ENCODE results near the gene UNC5A.

The UNC5A gene

DNA sequence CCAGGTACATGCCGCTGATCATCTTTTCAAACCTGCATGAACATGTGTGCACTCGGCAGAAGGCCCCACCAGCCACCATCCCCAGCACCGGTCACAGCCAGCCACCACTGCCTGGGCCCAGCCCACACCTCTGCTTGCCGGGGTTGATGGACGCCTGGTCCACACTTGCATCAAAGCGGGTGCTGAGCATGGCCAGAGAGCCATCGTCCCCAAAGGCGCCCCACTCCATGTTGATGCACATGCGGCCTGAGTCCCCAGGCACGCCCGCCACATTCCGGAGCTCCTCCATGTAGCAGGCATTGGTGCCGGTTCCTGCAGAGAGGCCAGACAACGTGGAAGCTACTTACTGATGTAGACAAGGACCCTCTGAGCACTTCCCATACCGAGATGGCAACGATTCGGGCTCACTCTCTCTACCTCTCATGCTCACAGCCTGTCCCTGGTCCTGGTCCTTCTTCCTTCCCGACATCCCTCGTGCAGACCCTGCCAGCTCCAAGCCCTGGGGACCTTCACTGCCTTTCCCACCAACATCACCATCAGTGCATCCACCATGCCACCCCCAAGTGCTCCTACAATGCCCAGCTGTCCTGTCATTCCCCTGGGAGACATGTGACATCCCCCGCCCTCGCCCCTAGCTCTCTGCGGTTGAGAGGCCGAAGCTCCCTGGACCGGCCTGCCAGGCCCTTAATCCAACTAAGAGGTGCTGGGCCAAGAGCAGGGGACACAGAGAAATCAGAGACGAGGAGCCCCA lies 71.6 kb downstream of the UNC5A start:
- no peak for DNase-seq

- no peak for DNase-seq
Observed at GRCh38 chr5:176882567-176882903, 72.2 kb downstream of the UNC5A start.

- no peak for DNase-seq
Observed at GRCh38 chr5:176883700-176884570, 73.6 kb downstream of the UNC5A start.

DNA sequence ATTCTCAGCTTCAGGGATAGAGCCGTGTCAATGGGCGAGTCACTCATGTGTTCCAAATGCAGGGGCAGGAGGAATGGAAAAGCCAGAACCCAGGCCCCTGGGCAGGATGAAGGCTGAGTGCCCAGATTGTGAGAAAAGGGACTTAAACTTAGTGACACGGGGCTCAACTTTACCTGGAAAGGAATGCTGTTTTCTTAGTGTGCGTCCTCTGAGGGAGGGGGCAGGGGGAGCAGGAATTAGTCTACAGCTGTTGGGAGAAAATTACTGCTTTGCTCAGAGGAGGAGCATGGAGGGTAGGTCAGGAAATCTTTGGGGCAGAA lies 74.2 kb downstream of the UNC5A start:
- DNase-seq, result no peak

GRCh38 chr5:176886336-176887251 lies 76.2 kb downstream of the UNC5A start:
- peak; percentile 39 for DNase-seq

GRCh38 chr5:176887252-176887849 lies 77.0 kb downstream of the UNC5A start:
- no peak for DNase-seq

DNA sequence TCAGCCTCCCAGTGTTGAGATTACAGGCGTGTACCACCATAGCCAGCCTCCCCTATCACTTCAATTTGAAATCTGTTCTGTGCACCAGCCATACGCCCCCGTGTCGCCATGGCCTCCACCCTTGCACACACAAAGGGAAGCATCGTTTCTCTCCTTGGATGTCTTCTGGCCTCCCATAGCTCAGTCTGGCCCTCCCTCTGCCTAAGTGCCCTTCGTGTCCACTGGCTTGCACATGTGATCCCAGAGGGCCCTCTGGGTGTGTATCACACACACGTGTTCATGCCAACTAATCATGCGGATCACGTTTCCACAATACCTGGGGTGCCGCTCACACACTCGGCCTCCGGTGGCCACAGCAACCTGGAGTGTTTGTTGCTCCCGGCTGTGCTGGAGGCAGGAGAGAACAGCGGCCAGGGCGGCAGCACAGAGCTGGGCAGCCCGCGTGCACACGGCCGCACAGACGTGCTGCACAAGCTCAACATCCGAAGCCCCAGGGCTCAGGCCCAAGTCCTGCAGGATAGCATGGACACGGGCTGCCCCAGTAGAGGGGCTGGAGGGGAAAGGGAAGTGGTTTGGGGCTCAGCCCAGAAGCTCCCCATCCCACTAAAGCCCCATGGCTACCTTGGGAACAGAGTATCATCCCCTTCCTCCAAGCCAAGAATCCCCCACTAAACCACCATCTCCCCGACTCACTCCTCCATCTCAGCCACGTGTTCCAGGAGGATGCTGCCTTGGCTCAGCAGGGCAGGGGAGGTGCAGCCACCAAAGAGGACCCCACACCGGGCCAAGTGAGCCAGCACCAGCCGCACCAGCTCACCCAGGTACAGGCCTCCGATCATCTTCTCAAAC lies 77.9 kb downstream of the UNC5A start:
- no peak for DNase-seq

DNA sequence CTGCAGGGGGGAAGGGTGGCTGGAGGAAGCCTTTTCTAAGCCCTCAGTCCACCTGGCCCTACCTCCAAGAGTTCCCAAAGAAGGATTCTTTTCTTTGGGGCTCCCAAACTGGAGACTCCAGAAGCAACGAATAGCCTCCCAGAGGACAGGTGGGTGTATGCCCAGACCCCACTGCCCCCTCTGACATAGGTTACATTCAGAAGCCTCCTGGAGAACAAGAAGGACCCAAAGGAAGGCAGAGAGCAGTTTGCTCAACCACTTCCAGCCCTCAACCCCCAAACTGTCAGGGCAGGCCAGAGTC lies 78.5 kb downstream of the UNC5A start:
- no peak for DNase-seq

DNA sequence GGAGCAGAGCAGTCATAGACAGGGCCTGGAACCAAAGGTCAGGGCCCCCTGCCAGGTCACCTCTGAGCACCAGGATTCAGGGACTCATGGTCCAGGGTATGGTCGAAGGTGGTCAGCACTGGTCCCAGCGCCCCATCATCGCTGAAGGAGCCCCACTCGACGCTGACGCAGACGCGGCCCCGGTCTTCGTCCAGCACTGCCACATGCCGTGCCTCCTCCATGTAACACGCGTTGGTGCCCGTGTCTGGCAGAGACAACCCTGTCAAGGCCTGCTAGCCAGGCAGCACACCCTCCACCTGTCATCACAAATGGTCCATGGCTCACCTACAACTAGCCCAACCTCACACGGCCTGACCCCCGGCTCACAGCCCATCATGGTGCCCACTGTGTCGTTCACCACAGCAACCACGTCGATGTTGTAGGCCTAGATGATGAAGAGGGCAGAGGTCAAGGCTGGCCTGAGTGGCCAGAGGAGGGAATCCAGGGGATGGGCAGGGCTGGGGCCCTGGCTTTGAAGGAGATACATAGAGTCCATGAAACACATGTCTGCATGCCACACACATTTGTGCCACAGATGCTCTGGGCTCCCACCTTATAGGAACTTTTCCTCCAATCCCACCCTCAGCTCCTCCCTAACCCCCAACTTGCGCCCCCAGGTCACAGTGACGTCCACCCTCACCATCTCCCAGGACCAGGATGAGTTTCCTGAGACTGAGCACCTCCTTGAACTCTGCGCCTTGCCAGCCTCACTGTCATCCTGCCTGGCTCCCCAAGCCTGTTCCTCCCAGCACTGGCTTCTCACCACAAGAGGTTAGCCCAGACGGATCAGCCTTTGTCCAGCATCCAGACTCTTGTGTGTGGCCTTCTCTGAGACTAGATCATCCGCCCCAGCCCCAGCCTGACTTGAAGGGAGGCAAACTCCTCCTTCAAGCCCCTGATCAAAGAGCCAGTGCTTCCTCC lies 79.2 kb downstream of the UNC5A start:
- DNase-seq, result no peak

GRCh38 chr5:176890455-176891330 lies 80.3 kb downstream of the UNC5A start:
- DNase-seq, result no peak

- DNase-seq, result no peak
Observed at GRCh38 chr5:176891331-176891958, 81.1 kb downstream of the UNC5A start.

DNA sequence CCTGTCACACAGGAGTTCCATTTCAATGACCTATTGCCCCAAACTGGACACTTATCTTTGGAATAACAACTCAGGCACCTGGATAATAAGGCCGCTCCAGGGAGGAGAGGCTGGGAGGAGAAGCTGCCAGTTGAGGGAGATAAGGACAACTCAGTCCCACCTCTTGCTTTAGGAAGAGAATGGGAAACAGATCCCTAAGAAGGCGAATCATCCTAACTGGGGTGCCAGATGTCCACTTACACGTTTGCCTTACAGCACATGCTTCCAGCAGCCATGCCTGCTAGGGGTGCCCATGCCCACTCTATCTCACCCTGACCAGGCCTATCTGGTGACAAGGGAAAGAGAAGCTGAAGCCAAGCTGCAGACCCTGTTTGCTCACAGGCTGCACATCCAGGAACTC lies 82.3 kb downstream of the UNC5A start:
- DNase-seq, result no peak

DNA sequence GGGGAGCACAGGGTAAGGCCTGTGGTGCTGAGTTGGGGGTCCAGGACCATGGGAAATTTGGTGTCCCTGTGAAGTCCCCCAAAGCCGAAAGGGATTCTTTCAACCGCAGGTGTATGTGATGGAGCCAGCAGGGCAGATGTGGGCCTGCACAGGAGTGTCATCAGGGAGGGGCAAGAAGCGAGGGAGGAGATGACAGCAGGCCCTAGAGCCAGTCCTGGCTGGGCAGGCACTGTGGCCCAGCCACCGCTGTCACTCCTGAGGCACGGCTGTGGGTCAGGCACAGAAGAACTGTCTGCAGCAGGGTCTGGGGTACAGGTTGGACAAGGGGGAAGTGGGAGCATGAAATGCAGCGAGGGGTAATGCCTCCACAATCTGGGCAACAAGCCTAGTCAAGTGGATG lies 83.9 kb downstream of the UNC5A start:
- DNase-seq, result no peak

GRCh38 chr5:176895831-176896230 lies 85.5 kb downstream of the UNC5A start:
- DNase-seq, result no peak

GRCh38 chr5:176897263-176897662 lies 86.9 kb downstream of the UNC5A start:
- no peak for DNase-seq

DNA sequence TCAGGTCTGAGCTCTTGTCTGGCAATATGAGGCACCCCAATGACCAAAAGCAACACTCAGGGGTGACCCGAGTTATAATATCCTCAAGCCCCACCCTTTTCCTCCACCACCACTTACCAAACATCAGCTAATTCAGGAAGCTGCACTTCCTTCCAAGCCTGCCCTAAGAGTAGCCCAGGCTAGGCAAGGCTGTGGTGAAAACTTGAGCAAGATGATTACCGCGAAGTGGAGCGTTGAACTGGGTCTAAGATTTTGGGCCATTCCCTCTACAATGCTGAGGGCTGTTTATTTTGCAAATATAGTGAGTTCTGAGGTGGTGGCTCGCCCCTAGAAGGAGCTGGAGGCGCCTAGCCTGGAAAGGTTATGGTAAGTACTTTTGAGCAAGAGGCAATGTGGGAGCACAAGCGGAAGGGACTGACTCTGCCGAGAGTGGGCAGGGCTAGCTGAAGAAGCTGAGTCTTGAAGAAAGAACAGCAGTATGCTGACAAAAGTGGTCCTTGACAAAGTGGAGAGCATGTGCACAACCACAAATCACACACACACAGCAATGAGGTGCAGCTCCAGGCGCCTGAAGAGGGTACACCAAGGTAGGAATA lies 89.0 kb downstream of the UNC5A start, which contains the start of gene HK3:
Gene HK3 (minus strand): TSS at position 51 of the 596 bp plus-strand sequence. CDS start 3,187 bp downstream, outside the sequence.
- peak; percentile 79 for DNase-seq

GRCh38 chr5:176899946-176900779 lies 89.8 kb downstream of the UNC5A start:
- no peak for DNase-seq

GRCh38 chr5:176900780-176901204 lies 90.4 kb downstream of the UNC5A start:
- no peak for DNase-seq
